Measurements from ENCODE around the gene LRRC27. TPM values are rescaled to one million over a fixed set of nuclear protein-coding genes. Genes with fewer than 3 reads are reported as not detected.

The LRRC27 gene
- total RNA-seq, 1 donor from 2014 or later: 15.5 TPM

DNA sequence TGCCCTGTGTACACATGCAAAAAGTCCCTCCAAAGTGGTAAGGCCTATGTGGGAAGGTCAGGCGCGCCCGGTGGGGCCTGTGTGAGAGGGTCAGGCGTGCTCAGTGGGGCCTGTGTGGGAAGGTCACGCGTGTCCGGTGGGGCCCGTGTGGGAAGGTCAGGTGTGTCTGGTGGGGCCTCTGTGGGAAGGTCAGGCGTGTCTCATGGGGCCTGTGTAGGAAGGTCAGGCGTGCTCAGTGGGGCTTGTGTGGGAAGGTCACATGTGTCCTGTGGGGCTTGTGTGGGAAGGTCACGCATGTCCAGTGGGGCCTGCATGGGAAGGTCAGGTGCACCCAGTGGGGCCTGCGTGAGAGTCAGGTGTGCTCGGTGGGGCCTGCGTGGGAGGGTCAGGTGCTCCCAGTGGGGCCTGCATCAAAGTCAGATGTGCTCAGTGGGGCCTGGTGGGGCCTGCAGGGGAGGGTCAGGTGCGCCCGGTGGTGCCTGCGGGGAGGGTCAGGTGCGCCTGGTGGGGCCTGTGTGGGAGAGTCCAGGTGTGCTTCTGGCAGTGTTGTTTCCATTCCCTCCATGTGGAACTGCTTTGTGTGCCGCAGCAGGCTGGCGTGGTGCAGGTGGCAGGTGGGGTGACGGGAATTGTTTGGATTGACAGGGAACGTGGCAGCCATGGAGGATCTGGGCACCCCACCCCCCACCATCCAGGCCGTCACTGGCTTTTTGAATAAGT is 15.4 kb downstream of the LRRC27 start:
- ATAC-seq (peak in 1 of 2 donors; percentile 29), DNase-seq (no peak)
- no peaks in the 10 kb centered on the region for H3K9me3 ChIP-seq
- H3K27me3 ChIP-seq (ENCODE audit: low read depth): no peaks in the 10 kb centered on the region
- H3K4me3 ChIP-seq: no peak overlapping the region
- no peak overlapping the region for H3K27ac ChIP-seq
- no peaks in the 10 kb centered on the region for H3K4me1 ChIP-seq
- H3K36me3 ChIP-seq: peaks cover 35% of the 10 kb centered on the region
- intact Hi-C loops (cut with DNase I): loop anchor here (10.0 kb wide), 1 partner anchor 123 kb away; no protein-coding TSS in a partner anchor
- no peak for TF ChIP-seq CTCF (IDR thresholded peaks at IDR 0.05)

DNA sequence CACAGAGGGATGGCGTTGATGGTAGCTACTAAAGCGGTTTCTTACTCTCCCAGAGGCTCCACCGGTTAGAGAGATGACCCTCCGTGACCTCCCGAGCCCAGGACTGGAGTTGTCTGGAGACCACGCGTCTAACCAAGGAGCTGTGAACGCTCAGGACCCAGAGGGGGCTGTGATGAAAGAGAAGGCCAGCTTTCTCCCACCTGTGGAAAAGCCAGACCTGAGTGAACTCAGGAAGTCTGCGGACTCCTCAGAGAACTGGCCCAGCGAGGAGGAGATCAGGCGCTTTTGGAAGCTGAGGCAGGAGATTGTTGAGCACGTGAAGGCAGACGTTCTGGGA is 15.9 kb downstream of the LRRC27 start:
- Histone ChIP-seq H3K9me3 (no peaks in the 10 kb centered on the region), H3K4me1 (no peaks in the 10 kb centered on the region), H3K4me3 (no peak overlapping the region), H3K27me3 (ENCODE audit: low read depth) (no peaks in the 10 kb centered on the region), H3K36me3 (peaks cover 35% of the 10 kb centered on the region), H3K27ac (no peak overlapping the region)
- DNase-seq (no peak), ATAC-seq (no peak)
- intact Hi-C loops (cut with DNase I): loop anchor here (10.0 kb wide), 1 partner anchor 123 kb away; no protein-coding TSS in a partner anchor
- no peak for TF ChIP-seq CTCF (IDR thresholded peaks at IDR 0.05)

DNA sequence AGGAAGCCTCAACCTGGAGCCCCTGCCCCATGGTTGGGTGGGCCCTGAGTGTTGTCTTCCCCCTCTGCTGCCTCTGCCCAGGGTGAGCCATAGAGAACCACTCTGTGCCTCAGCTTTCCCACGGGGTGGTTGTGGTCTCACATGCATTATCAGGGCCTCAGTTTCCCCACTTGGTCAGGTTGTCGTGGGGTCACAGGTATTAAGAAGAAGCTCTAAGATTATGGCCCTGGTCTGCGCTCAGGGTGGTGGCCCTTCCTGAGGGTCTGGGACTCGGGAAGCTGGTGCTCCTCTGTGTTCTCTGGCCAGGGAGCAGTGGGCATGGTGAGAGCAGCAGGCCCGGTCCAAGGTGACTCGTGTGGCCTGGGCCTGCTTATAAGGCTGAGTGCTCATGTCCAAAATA is 17.8 kb downstream of the LRRC27 start:
- DNase-seq (peak; percentile 33), ATAC-seq (no peak)
- H3K27ac ChIP-seq: no peak overlapping the region
- TF ChIP-seq CTCF (IDR thresholded peaks at IDR 0.05): no peak
- no peak overlapping the region for H3K4me3 ChIP-seq
- intact Hi-C loops (cut with DNase I): loop anchor here (10.0 kb wide), 1 partner anchor 125 kb away; no protein-coding TSS in a partner anchor
- no peaks in the 10 kb centered on the region for H3K27me3 ChIP-seq (ENCODE audit: low read depth)
- no peaks in the 10 kb centered on the region for H3K9me3 ChIP-seq
- peaks cover 27% of the 10 kb centered on the region for H3K36me3 ChIP-seq
- H3K4me1 ChIP-seq: no peaks in the 10 kb centered on the region

DNA sequence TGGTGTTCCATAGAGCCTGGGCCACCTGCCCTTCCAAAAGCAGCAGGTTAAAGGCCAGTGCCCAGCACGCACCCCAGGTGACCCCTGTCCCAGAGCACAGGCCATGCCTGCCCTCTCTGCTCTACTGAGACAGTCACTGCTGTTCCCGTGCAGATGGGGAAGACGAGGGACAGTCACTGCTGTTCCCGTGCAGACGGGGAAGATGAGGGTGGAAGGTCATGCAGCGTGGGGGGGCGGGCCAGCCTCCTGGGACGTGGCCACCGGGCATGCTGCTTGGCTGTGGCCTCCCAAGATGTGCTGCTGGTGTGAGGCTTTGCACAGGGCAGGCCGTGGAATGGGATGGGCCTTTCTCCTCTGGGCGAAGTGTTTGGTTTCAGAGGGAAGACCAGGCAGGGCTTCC is 18.4 kb downstream of the LRRC27 start:
- no peaks in the 10 kb centered on the region for H3K9me3 ChIP-seq
- H3K27ac ChIP-seq: no peak overlapping the region
- no peaks in the 10 kb centered on the region for H3K4me1 ChIP-seq
- peaks cover 22% of the 10 kb centered on the region for H3K36me3 ChIP-seq
- no peaks in the 10 kb centered on the region for H3K27me3 ChIP-seq (ENCODE audit: low read depth)
- DNase-seq: peak; percentile 35
- no peak for TF ChIP-seq CTCF (IDR thresholded peaks at IDR 0.05)
- intact Hi-C loops (cut with DNase I): no loop called here
- no peak overlapping the region for H3K4me3 ChIP-seq
- no peak for ATAC-seq

DNA sequence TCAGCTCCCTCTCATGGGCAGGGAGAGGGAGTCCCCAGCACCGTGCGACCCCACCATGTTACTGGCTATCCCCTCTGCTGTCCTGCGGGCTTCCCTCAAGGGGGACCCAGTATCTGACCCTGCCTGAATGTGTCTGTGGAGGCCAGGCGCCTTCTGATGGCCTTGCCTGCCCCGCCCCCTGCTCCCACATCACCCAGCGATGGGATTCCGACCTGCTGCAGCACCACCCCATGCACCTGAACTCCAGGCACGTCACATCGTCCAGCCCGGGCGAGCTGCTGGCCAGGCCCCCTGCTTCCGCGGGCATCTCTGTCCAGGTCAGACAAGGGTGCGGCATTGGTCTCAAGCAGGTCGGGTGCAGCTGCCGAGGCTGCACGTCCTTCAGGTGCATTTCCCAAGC is 19.0 kb downstream of the LRRC27 start:
- no peaks in the 10 kb centered on the region for H3K27me3 ChIP-seq (ENCODE audit: low read depth)
- H3K4me1 ChIP-seq: no peaks in the 10 kb centered on the region
- DNase-seq (no peak), ATAC-seq (no peak)
- no peaks in the 10 kb centered on the region for H3K9me3 ChIP-seq
- intact Hi-C loops (cut with DNase I): no loop called here
- H3K27ac ChIP-seq: no peak overlapping the region
- no peak overlapping the region for H3K4me3 ChIP-seq
- no peak for TF ChIP-seq CTCF (IDR thresholded peaks at IDR 0.05)
- peaks cover 19% of the 10 kb centered on the region for H3K36me3 ChIP-seq
